ENCODE results near the gene MIPOL1. TPM values are rescaled to one million over a fixed set of nuclear protein-coding genes. Genes with fewer than 3 reads are reported as not detected.

The MIPOL1 gene
- total and polyA plus RNA-seq, 2 donors (not counting 3 experiments of a cell fraction or from before 2014, with no cell fraction given) = 3.4 to 33.5 TPM

DNA sequence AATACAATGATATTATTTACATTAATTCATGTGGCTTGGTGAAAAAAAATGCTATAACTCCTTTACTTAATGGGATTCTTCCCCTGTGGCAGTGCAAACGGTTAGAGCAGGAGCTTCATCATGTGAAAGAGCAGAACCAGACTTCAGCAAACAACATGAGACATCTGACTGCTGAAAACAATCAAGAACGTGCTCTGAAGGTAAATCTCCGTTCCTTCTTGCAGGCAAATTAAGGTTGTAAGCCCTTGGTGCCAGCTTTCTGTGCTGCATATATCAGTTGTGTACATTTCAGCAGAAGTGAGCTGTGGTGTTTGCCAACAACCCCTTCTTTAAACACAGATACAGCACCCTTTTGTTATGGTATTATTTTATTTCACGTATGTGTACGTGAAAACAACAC is 171.7 kb downstream of the MIPOL1 start:
- ChIA-PET CTCF (interaction anchor here (2.1 kb wide), 1 partner anchor 12 kb away, joined by 7 read pairs; no protein-coding TSS in a partner anchor), POLR2A (no interaction called here)
- dilution Hi-C loops (cut with MboI; ENCODE audit: extremely low pct_ligation_motif_present, low sequenced_read_pairs) (no loop called here), intact Hi-C loops (cut with micrococcal nuclease) (no loop called here)
- Histone ChIP-seq H2AFZ (ENCODE audit: low read depth, low read length) (no peak overlapping the region), H3K27ac (ENCODE audit: insufficient read depth, low read depth, low read length) (no peak overlapping the region), H3K9me3 (replicated peaks; ENCODE audit: control insufficient read depth, insufficient read depth, low read length) (no peaks in the 10 kb centered on the region), H3K4me1 (ENCODE audit: control insufficient read depth, extremely low read depth, insufficient read depth, low read length) (no peaks in the 10 kb centered on the region), H3K4me3 (replicated peaks in 1 of 3; ENCODE audit: insufficient read depth in 1 of 3, low read depth in 1 of 3, low read length in 3 of 3) (no peak overlapping the region), H3K4me2 (ENCODE audit: insufficient read depth, low read length) (no peak overlapping the region), H3K9ac (replicated peaks; ENCODE audit: extremely low read depth, insufficient read depth, low read length) (no peak overlapping the region), H4K20me1 (replicated peaks; ENCODE audit: control insufficient read depth, extremely low read depth, insufficient read depth, low read length) (no peaks in the 10 kb centered on the region), H3K36me3 (ENCODE audit: control insufficient read depth in 2 of 2, extremely low read depth in 1 of 2, insufficient read depth in 2 of 2, low read length in 2 of 2) (peaks cover 0 to 2% of the 10 kb centered on the region in 2 experiments), H3K9me1 (replicated peaks; ENCODE audit: control insufficient read depth, extremely low read depth, insufficient read depth, low read length) (no peaks in the 10 kb centered on the region), H3K27me3 (ENCODE audit: control insufficient read depth in 2 of 2, insufficient read depth in 2 of 2, low read length in 2 of 2) (no peaks in the 10 kb centered on the region), H3K79me2 (ENCODE audit: control insufficient read depth, insufficient read depth, low read length) (no peaks in the 10 kb centered on the region)
- no TSS peak for BruUV-seq (replicated peaks)
- TF ChIP-seq GATA2 (IDR thresholded peaks at IDR 0.05; ENCODE audit: insufficient read depth, insufficient read length, low read depth, low read length) (no peak), POLR2AphosphoS5 (IDR thresholded peaks at IDR 0.05; ENCODE audit: insufficient read depth, low read depth, low read length) (no peak), EZH2 (IDR thresholded peaks at IDR 0.05; ENCODE audit: borderline replicate concordance, low read depth, low read length, severe bottlenecking) (no peak), MYC (IDR thresholded peaks at IDR 0.05; ENCODE audit: low read depth, low read length) (no peak)
- TF ChIP-seq, protein P1, sequence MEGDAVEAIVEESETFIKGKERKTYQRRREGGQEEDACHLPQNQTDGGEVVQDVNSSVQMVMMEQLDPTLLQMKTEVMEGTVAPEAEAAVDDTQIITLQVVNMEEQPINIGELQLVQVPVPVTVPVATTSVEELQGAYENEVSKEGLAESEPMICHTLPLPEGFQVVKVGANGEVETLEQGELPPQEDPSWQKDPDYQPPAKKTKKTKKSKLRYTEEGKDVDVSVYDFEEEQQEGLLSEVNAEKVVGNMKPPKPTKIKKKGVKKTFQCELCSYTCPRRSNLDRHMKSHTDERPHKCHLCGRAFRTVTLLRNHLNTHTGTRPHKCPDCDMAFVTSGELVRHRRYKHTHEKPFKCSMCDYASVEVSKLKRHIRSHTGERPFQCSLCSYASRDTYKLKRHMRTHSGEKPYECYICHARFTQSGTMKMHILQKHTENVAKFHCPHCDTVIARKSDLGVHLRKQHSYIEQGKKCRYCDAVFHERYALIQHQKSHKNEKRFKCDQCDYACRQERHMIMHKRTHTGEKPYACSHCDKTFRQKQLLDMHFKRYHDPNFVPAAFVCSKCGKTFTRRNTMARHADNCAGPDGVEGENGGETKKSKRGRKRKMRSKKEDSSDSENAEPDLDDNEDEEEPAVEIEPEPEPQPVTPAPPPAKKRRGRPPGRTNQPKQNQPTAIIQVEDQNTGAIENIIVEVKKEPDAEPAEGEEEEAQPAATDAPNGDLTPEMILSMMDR (IDR thresholded peaks at IDR 0.05; ENCODE audit: extremely low read depth in 1 of 2, insufficient read depth in 1 of 2, low read depth in 1 of 2, low read length in 2 of 2) = no peak
- TF ChIP-seq, protein P2, sequence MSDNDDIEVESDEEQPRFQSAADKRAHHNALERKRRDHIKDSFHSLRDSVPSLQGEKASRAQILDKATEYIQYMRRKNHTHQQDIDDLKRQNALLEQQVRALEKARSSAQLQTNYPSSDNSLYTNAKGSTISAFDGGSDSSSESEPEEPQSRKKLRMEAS (IDR thresholded peaks at IDR 0.05; ENCODE audit: insufficient read depth, insufficient read length) = no peak
- DNase-seq (ENCODE audit: low read depth, low spot score) (no peak), FAIRE-seq (no peak)
